HepG2 (cell line): ENCODE measurements around the gene TMEM143. TPM values are rescaled to one million over a fixed set of nuclear protein-coding genes. Genes with fewer than 3 reads are reported as not detected.

ENCODE experiments used
- ARHGAP35 ChIP-seq: sonication (generic); formaldehyde crosslinking; IDR thresholded peaks from 2 replicates; pipeline ENCODE4 v1.9.0; 2022; ENCODE audit warnings: mild to moderate bottlenecking, inconsistent platforms, moderate library complexity, missing genetic modification reagents, borderline replicate concordance
- ATF7-NPFF ChIP-seq: sonication (generic); formaldehyde crosslinking; IDR thresholded peaks from 2 replicates; pipeline ENCODE4 v1.8.1; 2023; ENCODE audit warnings: mild to moderate bottlenecking, low read depth, missing genetic modification reagents, moderate library complexity
- ELF1 ChIP-seq: sonication (generic); formaldehyde crosslinking; IDR thresholded peaks from 2 replicates; pipeline ENCODE4 v1.4.0; 2020; ENCODE audit warnings: missing genetic modification reagents
- ELF4 ChIP-seq: sonication (generic); formaldehyde crosslinking; IDR thresholded peaks from 2 replicates; pipeline ENCODE4 v1.5.0; 2020; ENCODE audit warnings: missing genetic modification reagents, mild to moderate bottlenecking, moderate library complexity, borderline replicate concordance
- HNF4A ChIP-seq: sonication (generic); formaldehyde crosslinking; IDR thresholded peaks from 2 replicates; pipeline ENCODE4 v1.4.0; 2020; ENCODE audit warnings: missing genetic modification reagents
- HNRNPH1 ChIP-seq: fragments of 200-400 bp; formaldehyde crosslinking; optimal IDR thresholded peaks from 2 replicates; pipeline ENCODE3; 2017; ENCODE audit warnings: mild to moderate bottlenecking, low read depth, low read length
- MAFK ChIP-seq, 2 experiments: IDR thresholded peaks in 1 of 2; conservative IDR thresholded peaks in 1 of 2; 2 replicates each; pipeline ENCODE4 v1.6.1; 2011; ENCODE audit warnings: improper control_type of control experiment in 2 of 2, low read length in 2 of 2
- MEIS1 ChIP-seq: sonication (generic); formaldehyde crosslinking; IDR thresholded peaks from 2 replicates; pipeline ENCODE4 v1.9.0; 2021; ENCODE audit warnings: mild to moderate bottlenecking, missing genetic modification reagents, moderate library complexity, borderline replicate concordance
- NFYB ChIP-seq: sonication (generic); formaldehyde crosslinking; IDR thresholded peaks from 2 replicates; pipeline ENCODE4 v1.4.0; 2020; ENCODE audit warnings: missing genetic modification reagents
- POLR2AphosphoS5 ChIP-seq: IDR thresholded peaks from 2 replicates; pipeline ENCODE4 v1.6.1; 2012; ENCODE audit warnings: low read depth, low read length
- POLR2G ChIP-seq: fragments of 200-400 bp; formaldehyde crosslinking; IDR thresholded peaks from 2 replicates; pipeline ENCODE4 v1.6.1; 2018; ENCODE audit warnings: mild to moderate bottlenecking, low read depth, low read length, moderate library complexity
- RBM39 ChIP-seq: fragments of 200-400 bp; formaldehyde crosslinking; IDR thresholded peaks from one replicate; pipeline ENCODE4 v1.6.1; 2018; ENCODE audit warnings: antibody characterized with exemption, mild to moderate bottlenecking, low read depth, low read length; ENCODE audit not compliant: poor library complexity, severe bottlenecking
- RFX5 ChIP-seq: IDR thresholded peaks from 2 replicates; pipeline ENCODE4 v1.6.1; 2011; ENCODE audit warnings: low read depth, low read length, improper control_type of control experiment
- SMAD1 ChIP-seq: sonication (generic); formaldehyde crosslinking; IDR thresholded peaks from 2 replicates; pipeline ENCODE4 v1.4.0; 2020; ENCODE audit warnings: missing genetic modification reagents, low read depth, mild to moderate bottlenecking, borderline replicate concordance
- SOX13 ChIP-seq, 3 experiments: fragments of 450-650 bp in 1 of 3; sonication (generic) in 1 of 3; formaldehyde crosslinking in 1 of 3; IDR thresholded peaks in 2 of 3; conservative IDR thresholded peaks in 1 of 3; 2 replicates each; pipeline versions ENCODE4 v1.5.0 to v1.6.1; 2016 to 2020; ENCODE audit warnings: antibody characterized with exemption in 1 of 3, mild to moderate bottlenecking in 1 of 3, missing compliant biosample characterization in 1 of 3, missing genetic modification reagents in 1 of 3, moderate library complexity in 1 of 3
- YEATS2 ChIP-seq: sonication (generic); formaldehyde crosslinking; IDR thresholded peaks from 2 replicates; pipeline ENCODE4 v1.4.0; 2020; ENCODE audit warnings: missing genetic modification reagents, borderline replicate concordance
- ZKSCAN1 ChIP-seq: fragments of 150-350 bp; IDR thresholded peaks from 2 replicates; pipeline ENCODE4 v1.6.1; 2014; ENCODE audit warnings: low read length
- ZNF556 ChIP-seq: sonication (generic); formaldehyde crosslinking; IDR thresholded peaks from 2 replicates; pipeline ENCODE4 v1.4.0; 2020; ENCODE audit warnings: mild to moderate bottlenecking, missing genetic modification reagents, borderline replicate concordance
- ZNF777 ChIP-seq: sonication (generic); formaldehyde crosslinking; IDR thresholded peaks from 2 replicates; pipeline ENCODE4 v1.4.0; 2020; ENCODE audit warnings: missing genetic modification reagents
- ZSCAN20 ChIP-seq: sonication (generic); formaldehyde crosslinking; IDR thresholded peaks from 2 replicates; pipeline ENCODE4 v1.4.0; 2020; ENCODE audit warnings: missing genetic modification reagents, mild to moderate bottlenecking, borderline replicate concordance
- polyA plus RNA-seq, 8 experiments: library from polyadenylated mRNA; depleted of rRNA in 3 of 8; stranded (reverse) in 7 of 8; unstranded in 1 of 8; fragments of >200 nt; fragmentation: Illumina TruSeq in 4 of 8; extraction: Trizol in 4 of 8; gene quantifications; 2 replicates each; pipeline versions ENCODE4 v1.2.1 to v1.2.3, GENCODE V29; 2011 to 2016; ENCODE audit warnings: low read depth in 4 of 8, missing spikeins in 1 of 8, mixed read lengths in 1 of 8; ENCODE audit not compliant: insufficient read depth in 1 of 8
- total RNA-seq, 5 experiments: library from RNA; depleted of rRNA; stranded (reverse); fragments of >200 nt; fragmentation: Illumina TruSeq; extraction: Trizol; gene quantifications; 2 replicates each; pipeline ENCODE4 v1.2.3, GENCODE V29; 2016; ENCODE audit warnings: low read depth in 1 of 5
- TF ChIP-seq, protein P1 (sequence below): IDR thresholded peaks from 2 replicates; pipeline ENCODE4 v1.6.1; 2016; ENCODE audit warnings: control low read depth
- TF ChIP-seq, protein P2 (sequence below): IDR thresholded peaks from 2 replicates; pipeline ENCODE4 v1.6.1; 2016; ENCODE audit warnings: low read depth, borderline replicate concordance
- TF ChIP-seq, protein P3 (sequence below): sonication (generic); formaldehyde crosslinking; IDR thresholded peaks from 2 replicates; pipeline ENCODE4 v1.4.0; 2020; ENCODE audit warnings: low read depth, mild to moderate bottlenecking, missing genetic modification reagents
- TF ChIP-seq, protein P4 (sequence below): sonication (generic); formaldehyde crosslinking; IDR thresholded peaks from 2 replicates; pipeline ENCODE4 v1.5.1; 2020; ENCODE audit warnings: mild to moderate bottlenecking, moderate library complexity, missing genetic modification reagents

The TMEM143 gene
- total and polyA plus RNA-seq, 2 of the 13 experiments (the other 11 are each of a cell fraction or from before 2014, with no cell fraction given): 7.7 to 11.3 TPM

DNA sequence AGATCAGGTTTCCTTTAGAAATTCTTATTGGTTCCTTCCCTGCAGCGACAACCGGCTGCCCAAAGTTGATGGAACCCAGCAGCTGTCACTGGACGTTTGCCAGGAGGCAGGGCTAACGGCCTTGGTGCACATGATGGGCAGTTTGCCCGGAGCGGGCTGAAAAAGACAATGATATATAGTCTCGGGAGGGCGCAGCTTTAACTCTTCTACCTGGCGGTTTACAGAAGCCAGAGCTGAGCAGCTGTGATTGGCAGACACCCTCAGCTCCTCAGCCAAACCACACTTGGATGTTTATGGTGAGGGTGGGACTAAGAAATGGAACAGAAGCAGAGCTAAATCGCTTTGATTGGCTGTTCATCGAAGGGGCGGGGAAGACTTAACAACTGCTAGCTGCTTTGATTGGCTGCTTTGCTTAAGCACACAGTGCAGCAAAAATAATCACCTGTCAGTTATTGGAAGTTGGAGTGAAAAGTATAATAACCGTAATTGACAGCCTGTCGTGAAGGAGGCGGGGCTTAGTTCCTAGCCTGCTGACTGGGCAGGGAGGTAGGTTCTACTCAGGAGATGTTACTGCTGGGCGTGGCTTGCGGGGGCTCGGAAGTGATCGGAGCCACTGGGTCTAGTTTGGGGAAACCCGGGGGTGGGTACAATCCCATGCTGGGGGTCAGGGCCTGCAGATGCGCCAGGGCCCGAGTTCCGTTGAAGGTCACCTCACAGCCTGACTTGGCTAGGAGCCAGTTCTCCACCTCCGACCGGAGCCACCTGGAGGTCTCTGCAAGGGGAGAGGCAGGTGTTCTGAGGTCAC lies 30.9 kb downstream of the TMEM143 start (continued):
- TF ChIP-seq ZNF556: 0 out of 2 replicates have a peak, but pooled peaks have one; percentile 4
- TF ChIP-seq YEATS2: peak; percentile 35; the same call in 1 of the 2 replicates
- TF ChIP-seq RFX5: 0 out of 2 replicates have a peak, but pooled peaks have one; percentile 11
- TF ChIP-seq ZKSCAN1: peak; percentile 67
- TF ChIP-seq ZNF777: no peak
- peak; percentile 36; the same call in 1 of the 2 replicates for TF ChIP-seq ATF7-NPFF
- TF ChIP-seq MEIS1 (CRISPR knock-in tag): 0 out of 2 replicates have a peak, but pooled peaks have one; percentile 40
- no peak for TF ChIP-seq HNF4A
- 0 out of 2 replicates have a peak, but pooled peaks have one; percentile 17 for TF ChIP-seq ELF1 (CRISPR knock-in tag)
- TF ChIP-seq, protein P1, sequence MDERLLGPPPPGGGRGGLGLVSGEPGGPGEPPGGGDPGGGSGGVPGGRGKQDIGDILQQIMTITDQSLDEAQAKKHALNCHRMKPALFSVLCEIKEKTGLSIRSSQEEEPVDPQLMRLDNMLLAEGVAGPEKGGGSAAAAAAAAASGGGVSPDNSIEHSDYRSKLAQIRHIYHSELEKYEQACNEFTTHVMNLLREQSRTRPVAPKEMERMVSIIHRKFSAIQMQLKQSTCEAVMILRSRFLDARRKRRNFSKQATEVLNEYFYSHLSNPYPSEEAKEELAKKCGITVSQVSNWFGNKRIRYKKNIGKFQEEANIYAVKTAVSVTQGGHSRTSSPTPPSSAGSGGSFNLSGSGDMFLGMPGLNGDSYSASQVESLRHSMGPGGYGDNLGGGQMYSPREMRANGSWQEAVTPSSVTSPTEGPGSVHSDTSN: peak; percentile 73
- TF ChIP-seq, protein P2, sequence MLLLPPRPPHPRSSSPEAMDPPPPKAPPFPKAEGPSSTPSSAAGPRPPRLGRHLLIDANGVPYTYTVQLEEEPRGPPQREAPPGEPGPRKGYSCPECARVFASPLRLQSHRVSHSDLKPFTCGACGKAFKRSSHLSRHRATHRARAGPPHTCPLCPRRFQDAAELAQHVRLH (CRISPR knock-in tag): peak; percentile 53; the same call in 1 of the 2 replicates
- no peak for TF ChIP-seq ARHGAP35 (CRISPR knock-in tag)
- TF ChIP-seq ZSCAN20 (CRISPR knock-in tag): no peak
- peak in 1 of 2 experiments; percentile 21; a peak in 2 of 4 replicates for TF ChIP-seq MAFK (conservative IDR thresholded peaks at IDR 0.05 in 1 of 2, IDR thresholded peaks at IDR 0.05 in 1 of 2; ENCODE audit: low read length in 2 of 2)
- peak; percentile 88 for TF ChIP-seq NFYB (CRISPR knock-in tag)
- no peak for TF ChIP-seq ELF4
- TF ChIP-seq SOX13 (IDR thresholded peaks at IDR 0.05): no peak
- TF ChIP-seq SOX13 (CRISPR knock-in tag; conservative IDR thresholded peaks at IDR 0.05 in 1 of 2, IDR thresholded peaks at IDR 0.05 in 1 of 2): peak in 1 of 2 experiments; percentile 49; a peak in 2 of 4 replicates
- TF ChIP-seq, protein P3, sequence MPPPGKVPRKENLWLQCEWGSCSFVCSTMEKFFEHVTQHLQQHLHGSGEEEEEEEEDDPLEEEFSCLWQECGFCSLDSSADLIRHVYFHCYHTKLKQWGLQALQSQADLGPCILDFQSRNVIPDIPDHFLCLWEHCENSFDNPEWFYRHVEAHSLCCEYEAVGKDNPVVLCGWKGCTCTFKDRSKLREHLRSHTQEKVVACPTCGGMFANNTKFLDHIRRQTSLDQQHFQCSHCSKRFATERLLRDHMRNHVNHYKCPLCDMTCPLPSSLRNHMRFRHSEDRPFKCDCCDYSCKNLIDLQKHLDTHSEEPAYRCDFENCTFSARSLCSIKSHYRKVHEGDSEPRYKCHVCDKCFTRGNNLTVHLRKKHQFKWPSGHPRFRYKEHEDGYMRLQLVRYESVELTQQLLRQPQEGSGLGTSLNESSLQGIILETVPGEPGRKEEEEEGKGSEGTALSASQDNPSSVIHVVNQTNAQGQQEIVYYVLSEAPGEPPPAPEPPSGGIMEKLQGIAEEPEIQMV (CRISPR knock-in tag): 0 out of 2 replicates have a peak, but pooled peaks have one; percentile 62
- no peak for TF ChIP-seq HNRNPH1
- TF ChIP-seq RBM39: peak; percentile 12
- TF ChIP-seq, protein P4, sequence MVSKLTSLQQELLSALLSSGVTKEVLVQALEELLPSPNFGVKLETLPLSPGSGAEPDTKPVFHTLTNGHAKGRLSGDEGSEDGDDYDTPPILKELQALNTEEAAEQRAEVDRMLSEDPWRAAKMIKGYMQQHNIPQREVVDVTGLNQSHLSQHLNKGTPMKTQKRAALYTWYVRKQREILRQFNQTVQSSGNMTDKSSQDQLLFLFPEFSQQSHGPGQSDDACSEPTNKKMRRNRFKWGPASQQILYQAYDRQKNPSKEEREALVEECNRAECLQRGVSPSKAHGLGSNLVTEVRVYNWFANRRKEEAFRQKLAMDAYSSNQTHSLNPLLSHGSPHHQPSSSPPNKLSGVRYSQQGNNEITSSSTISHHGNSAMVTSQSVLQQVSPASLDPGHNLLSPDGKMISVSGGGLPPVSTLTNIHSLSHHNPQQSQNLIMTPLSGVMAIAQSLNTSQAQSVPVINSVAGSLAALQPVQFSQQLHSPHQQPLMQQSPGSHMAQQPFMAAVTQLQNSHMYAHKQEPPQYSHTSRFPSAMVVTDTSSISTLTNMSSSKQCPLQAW (CRISPR knock-in tag): 0 out of 2 replicates have a peak, but pooled peaks have one; percentile 12
- peak; percentile 56; the same call in 1 of the 2 replicates for TF ChIP-seq POLR2G
- TF ChIP-seq POLR2AphosphoS5: 0 out of 2 replicates have a peak, but pooled peaks have one; percentile 16
- TF ChIP-seq SMAD1: no peak
